ENCODE data around the gene ZDHHC8.

ZDHHC8 gene

DNA sequence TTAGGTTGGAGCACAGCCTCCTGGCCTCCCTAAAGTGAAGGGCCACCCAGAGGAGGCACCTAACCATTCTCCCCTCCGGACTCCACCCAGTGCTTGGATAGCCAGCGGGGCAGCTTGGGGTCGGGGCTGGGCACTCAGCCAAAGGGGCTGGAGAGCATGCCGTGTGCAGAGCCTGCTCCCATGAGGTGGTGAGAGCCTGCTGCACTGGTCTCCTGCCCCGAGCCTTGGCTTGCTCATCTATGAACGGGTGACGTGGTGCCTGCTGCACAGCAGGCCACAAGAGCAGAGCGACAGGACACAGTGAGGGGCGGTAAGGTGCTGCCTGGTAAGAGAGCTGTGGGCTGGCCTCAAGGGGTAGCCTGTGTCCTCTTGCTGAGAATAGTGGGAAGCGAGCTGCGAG lies 33.3 kb downstream of the ZDHHC8 start:
- DNase-seq (ENCODE audit: low read depth), result no peak

DNA sequence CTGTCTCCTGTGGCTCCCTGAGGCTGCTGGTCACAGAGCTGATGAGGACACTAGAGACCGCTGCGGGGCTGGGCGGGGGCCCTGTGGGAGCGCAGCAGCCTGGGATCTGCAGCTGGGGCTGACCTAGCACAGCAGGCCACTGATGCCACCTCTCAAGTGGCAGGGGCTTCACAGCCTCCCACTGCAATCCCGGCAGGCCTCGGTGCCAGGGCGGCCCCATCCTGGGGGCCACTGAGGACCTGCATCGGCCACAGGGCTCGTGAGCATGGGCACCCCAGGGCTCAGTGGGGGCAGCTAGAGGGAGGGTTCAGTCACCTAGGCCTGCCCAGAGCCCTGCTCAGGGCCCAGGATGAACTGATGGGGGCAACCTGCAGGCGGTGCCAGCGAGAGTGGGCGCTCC lies 33.8 kb downstream of the ZDHHC8 start:
- DNase-seq (ENCODE audit: low read depth), result no peak

- no peak for DNase-seq (ENCODE audit: low read depth)
Measured at GRCh38 chr22:20165913-20166312, 34.3 kb downstream of the ZDHHC8 start.

GRCh38 chr22:20166703-20167102 lies 35.1 kb downstream of the ZDHHC8 start:
- no peak for DNase-seq (ENCODE audit: low read depth)

DNA sequence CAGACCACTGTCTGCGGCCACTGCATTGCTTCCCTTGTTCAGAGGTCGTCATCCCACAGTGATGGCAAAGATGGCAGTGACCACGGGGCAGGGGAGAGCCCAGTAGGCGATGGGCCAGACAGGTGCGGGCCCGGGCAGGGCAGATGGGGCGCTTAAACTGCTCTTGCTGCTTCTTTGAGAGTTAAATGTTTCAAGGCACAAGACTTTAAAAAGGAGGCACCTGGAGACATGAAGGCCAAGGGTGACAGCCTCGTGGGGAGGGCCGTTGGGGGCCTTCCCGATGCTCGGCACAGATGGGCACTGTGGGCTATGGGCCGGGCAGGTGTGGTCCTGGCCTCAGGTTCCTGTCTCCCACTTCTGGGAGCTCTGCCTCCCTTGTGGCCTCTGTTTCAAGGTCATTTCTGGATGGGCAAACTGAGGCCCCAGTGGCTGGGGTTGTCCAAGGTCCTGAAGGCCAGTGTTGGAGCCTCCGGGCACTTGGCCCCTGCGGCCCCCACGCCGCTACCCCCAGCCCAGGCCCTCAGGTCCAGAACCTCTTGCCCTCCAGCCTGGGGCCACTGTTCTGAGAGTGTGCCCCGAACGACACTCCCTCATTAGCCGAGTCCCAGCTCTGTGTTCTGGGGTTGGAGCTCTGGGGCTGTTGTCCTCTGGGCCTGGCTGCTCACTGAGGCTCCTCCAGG lies 36.2 kb downstream of the ZDHHC8 start:
- no peak for DNase-seq (ENCODE audit: low read depth)

- DNase-seq (ENCODE audit: low read depth), result no peak
Measured at GRCh38 chr22:20169253-20169822, 37.7 kb downstream of the ZDHHC8 start.

DNA sequence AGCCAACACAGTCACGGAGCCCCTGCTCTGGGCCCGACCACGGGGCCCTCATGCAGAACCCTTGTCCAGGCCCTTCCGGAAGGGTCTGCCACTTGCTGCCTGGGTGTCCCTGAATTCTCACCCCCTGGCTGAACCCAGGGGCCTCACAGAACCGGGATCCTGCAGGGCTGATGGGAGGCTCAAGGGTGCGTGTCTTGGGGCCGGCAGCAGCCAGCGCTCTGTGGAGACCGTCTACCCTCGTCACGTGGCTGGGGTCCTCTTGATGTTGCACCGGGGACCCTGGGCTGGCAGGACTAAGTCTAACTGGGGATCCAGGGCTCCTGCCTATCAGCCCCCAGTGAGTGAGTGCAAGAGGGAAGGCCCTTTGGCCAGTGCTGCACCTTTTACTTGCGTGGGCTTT lies 38.6 kb downstream of the ZDHHC8 start:
- no peak for DNase-seq (ENCODE audit: low read depth)

GRCh38 chr22:20171288-20172140 lies 39.9 kb downstream of the ZDHHC8 start:
- DNase-seq (ENCODE audit: low read depth), result no peak

- no peak for DNase-seq (ENCODE audit: low read depth)
Measured at GRCh38 chr22:20172141-20172613, 40.6 kb downstream of the ZDHHC8 start.

DNA sequence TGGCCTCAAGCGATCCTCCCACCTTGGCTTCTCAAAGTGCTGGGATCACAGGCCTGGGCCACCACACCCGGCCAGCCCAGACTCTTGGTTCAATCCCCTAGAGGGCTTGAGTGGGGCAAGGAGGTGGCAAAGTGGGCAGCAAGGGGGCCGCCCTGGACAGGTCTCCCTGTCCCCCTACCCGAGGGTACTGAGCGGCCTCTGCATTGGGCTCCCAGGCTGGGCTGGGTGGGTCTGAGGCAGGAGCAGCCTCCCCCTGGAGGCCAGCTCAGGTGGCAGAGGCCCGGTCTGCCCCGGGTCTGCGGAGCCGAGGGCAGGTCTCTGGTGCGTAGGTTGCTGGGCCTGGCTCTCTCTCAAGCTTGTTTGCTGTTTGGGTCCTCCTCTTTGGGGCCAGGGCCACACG lies 41.6 kb downstream of the ZDHHC8 start:
- no peak for DNase-seq (ENCODE audit: low read depth)

GRCh38 chr22:20173772-20174171 lies 42.2 kb downstream of the ZDHHC8 start:
- DNase-seq (ENCODE audit: low read depth), result no peak

DNA sequence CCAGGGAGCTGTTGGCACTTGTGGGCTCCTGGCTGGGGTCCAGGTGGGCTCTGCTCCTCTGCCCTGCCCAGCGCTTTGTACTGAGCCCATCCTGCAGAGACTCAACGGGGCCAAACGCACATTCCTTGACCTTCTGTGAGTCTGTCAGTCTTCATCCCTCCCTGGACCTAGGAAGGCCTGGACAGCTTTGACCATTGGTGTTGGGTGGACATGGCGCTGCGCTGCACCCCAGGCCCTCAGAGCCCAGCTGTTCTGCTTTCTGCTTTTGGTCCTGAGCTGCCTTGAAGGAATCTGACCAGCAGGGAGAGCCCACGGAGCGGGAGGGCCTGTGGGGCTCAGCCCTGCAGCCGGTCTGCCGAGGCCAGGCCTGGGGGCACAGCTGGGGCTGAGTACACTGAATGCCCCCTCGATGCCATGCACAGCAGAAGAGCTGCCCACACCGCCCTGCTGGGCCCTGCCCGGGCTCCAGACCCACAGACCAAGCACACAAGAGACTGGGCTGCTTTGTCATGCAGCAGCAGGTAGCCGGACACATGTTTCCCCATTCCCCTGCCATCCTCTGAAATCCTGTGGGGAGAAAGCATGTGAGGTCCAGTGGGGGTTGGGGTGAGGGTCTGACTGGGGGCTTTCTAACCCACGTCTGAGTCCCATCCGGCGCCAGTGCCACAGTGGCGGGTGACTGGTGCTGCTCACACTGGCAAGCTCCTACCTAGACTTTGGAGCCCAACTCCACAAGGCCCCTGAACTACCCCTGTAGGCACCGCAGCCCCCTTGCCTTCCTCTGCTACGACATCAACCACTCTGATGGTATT lies 43.4 kb downstream of the ZDHHC8 start:
- no peak for DNase-seq (ENCODE audit: low read depth)

- no peak for DNase-seq (ENCODE audit: low read depth)
Measured at GRCh38 chr22:20175597-20175900, 43.9 kb downstream of the ZDHHC8 start.

- no peak for DNase-seq (ENCODE audit: low read depth)
Measured at GRCh38 chr22:20176421-20177085, 44.9 kb downstream of the ZDHHC8 start.

- DNase-seq (ENCODE audit: low read depth), result no peak
Measured at GRCh38 chr22:20177217-20177911, 45.8 kb downstream of the ZDHHC8 start.

GRCh38 chr22:20178075-20178914 lies 46.7 kb downstream of the ZDHHC8 start:
- no peak for DNase-seq (ENCODE audit: low read depth)

- DNase-seq (ENCODE audit: low read depth), result no peak
Measured at GRCh38 chr22:20178915-20179227, 47.3 kb downstream of the ZDHHC8 start.

GRCh38 chr22:20179455-20180244 lies 48.0 kb downstream of the ZDHHC8 start:
- DNase-seq (ENCODE audit: low read depth), result no peak

DNA sequence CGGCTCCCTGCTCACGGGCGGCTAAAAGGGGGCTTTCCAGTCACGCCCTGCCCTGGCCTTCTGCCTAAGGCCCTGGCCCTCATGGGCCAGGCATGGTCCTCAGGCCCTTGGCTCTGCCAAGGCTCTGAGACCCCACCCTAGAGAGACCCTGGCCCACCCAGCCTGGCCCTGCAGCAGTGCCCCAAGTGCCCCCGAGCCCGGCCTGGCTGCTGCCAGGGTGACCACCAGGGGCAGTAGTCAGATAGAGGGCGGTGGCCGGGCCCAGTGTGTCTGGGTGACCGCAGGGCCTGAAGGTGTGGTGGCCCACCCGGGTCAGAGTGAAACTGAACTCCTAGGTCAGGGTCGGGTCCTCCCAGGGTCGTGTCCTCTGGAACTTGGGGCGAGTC lies 48.6 kb downstream of the ZDHHC8 start:
- no peak for DNase-seq (ENCODE audit: low read depth)

DNA sequence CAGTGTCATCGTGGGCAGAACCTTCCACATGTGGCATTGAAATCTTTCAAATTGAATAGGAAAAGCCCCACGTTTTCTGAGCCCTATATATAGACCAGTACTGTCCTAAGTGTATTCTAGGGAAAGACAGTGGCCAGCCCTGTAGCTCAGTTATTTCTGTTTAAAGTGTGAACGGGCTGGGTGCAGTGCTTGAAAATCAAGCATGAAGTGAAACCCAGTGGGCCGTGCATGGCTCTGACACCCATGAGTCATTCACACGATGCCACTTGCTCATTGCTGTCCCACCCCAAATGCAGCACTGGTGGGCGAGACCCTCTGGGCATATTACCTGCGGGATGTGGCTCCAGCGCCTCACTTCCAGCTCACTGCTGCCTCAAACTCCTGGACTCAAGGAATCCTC lies 49.0 kb downstream of the ZDHHC8 start:
- no peak for DNase-seq (ENCODE audit: low read depth)

Measured in activated T-cell treated with anti-CD3 and anti-CD28 coated beads for 1 hour (primary cell).